Measurements from ENCODE around the gene DMRT2.

Gene DMRT2

GRCh38 chr9:1051210-1051583, 1.0 kb downstream of the DMRT2 start:
- no peak for DNase-seq
- in situ Hi-C loops (cut with HindIII; ENCODE audit: low pct_ligation_motif_present, low sequenced_read_pairs) = no loop called here
- Histone ChIP-seq H3K27me3 (replicated peaks) (peaks cover 75% of the 10 kb centered on the region), H3K4me3 (ENCODE audit: low read depth, low read length) (no peak overlapping the region), H3K27ac (no peak overlapping the region), H3K36me3 (replicated peaks) (no peaks in the 10 kb centered on the region)
- TF ChIP-seq CTCF (IDR thresholded peaks at IDR 0.05; ENCODE audit: low read depth, low read length, missing control alignments) = no peak

GRCh38 chr9:1051584-1052275, 1.6 kb downstream of the DMRT2 start:
- in situ Hi-C loops (cut with HindIII; ENCODE audit: low pct_ligation_motif_present, low sequenced_read_pairs) = no loop called here
- Histone ChIP-seq H3K27ac (no peak overlapping the region), H3K36me3 (replicated peaks) (no peaks in the 10 kb centered on the region), H3K27me3 (replicated peaks) (peaks cover 70% of the 10 kb centered on the region), H3K4me3 (ENCODE audit: low read depth, low read length) (no peak overlapping the region)
- TF ChIP-seq CTCF (IDR thresholded peaks at IDR 0.05; ENCODE audit: low read depth, low read length, missing control alignments) = no peak
- DNase-seq = no peak

GRCh38 chr9:1052365-1053281, 2.5 kb downstream of the DMRT2 start:
- Histone ChIP-seq H3K27me3 (replicated peaks) (peaks cover 61% of the 10 kb centered on the region), H3K27ac (no peak overlapping the region), H3K36me3 (replicated peaks) (no peaks in the 10 kb centered on the region), H3K4me3 (ENCODE audit: low read depth, low read length) (no peak overlapping the region)
- DNase-seq = no peak
- in situ Hi-C loops (cut with HindIII; ENCODE audit: low pct_ligation_motif_present, low sequenced_read_pairs) = no loop called here
- no peak for TF ChIP-seq CTCF (IDR thresholded peaks at IDR 0.05; ENCODE audit: low read depth, low read length, missing control alignments)

- no peak for TF ChIP-seq CTCF (IDR thresholded peaks at IDR 0.05; ENCODE audit: low read depth, low read length, missing control alignments)
- DNase-seq = no peak
- H3K36me3 ChIP-seq (replicated peaks) = no peaks in the 10 kb centered on the region
- H3K4me3 ChIP-seq (ENCODE audit: low read depth, low read length) = no peak overlapping the region
- no peak overlapping the region for H3K27ac ChIP-seq
- in situ Hi-C loops (cut with HindIII; ENCODE audit: low pct_ligation_motif_present, low sequenced_read_pairs) = no loop called here
- peaks cover 56% of the 10 kb centered on the region for H3K27me3 ChIP-seq (replicated peaks)
Measured at GRCh38 chr9:1053282-1053621, 3.1 kb downstream of the DMRT2 start.

- DNase-seq = no peak
- Histone ChIP-seq H3K36me3 (replicated peaks) (no peaks in the 10 kb centered on the region), H3K27ac (no peak overlapping the region), H3K4me3 (ENCODE audit: low read depth, low read length) (no peak overlapping the region), H3K27me3 (replicated peaks) (peaks cover 49% of the 10 kb centered on the region)
- in situ Hi-C loops (cut with HindIII; ENCODE audit: low pct_ligation_motif_present, low sequenced_read_pairs) = no loop called here
- TF ChIP-seq CTCF (IDR thresholded peaks at IDR 0.05; ENCODE audit: low read depth, low read length, missing control alignments) = no peak
Measured at GRCh38 chr9:1053986-1054425, 3.8 kb downstream of the DMRT2 start.
